ENCODE results near the gene PRR15L. TPM values are rescaled to one million over a fixed set of nuclear protein-coding genes. Genes with fewer than 3 reads are reported as not detected.
"Not testable (repeated sequence)": the region's sequence is repeated elsewhere in the genome, so short reads cannot be mapped to it uniquely, and the experiment has no call there.

Gene PRR15L
- total and polyA plus RNA-seq, 2 donors (not counting 1 experiment from before 2014, with no cell fraction given), result not detected

GRCh38 chr17:47937941-47938340 lies 19.7 kb downstream of the PRR15L start:
- WGBS (ENCODE audit: insufficient coverage), result 76% methylated on average over 4 of the region's 5 CpGs
- H3K36me3 ChIP-seq (replicated peaks in 1 of 2; ENCODE audit: control extremely low read depth in 1 of 2, control insufficient read depth in 1 of 2, extremely low read depth in 1 of 2, insufficient read depth in 2 of 2, low read length in 1 of 2), result no peaks in the 10 kb centered on the region
- peaks cover 11 to 17% of the 10 kb centered on the region in 2 donors for H3K4me1 ChIP-seq (ENCODE audit: control insufficient read depth in 2 of 2, insufficient read depth in 2 of 2, low read length in 2 of 2)
- H2AFZ ChIP-seq (ENCODE audit: insufficient read depth, low read depth, low read length, poor library complexity, severe bottlenecking), result no peak overlapping the region
- peaks cover 9% of the 10 kb centered on the region for H3K79me2 ChIP-seq (ENCODE audit: control insufficient read depth, insufficient read depth, low read length)
- TF ChIP-seq EZH2 (IDR thresholded peaks at IDR 0.05; ENCODE audit: borderline replicate concordance, insufficient read depth, low read depth, low read length, poor library complexity, severe bottlenecking), result no peak
- no peak for TF ChIP-seq CTCF (IDR thresholded peaks at IDR 0.05)
- intact Hi-C loops (cut with micrococcal nuclease), result no loop called here
- H4K20me1 ChIP-seq (ENCODE audit: control insufficient read depth, insufficient read depth, low read length, poor library complexity, severe bottlenecking), result no peaks in the 10 kb centered on the region
- H3K9me3 ChIP-seq (ENCODE audit: control extremely low read depth in 1 of 3, control insufficient read depth in 2 of 3, insufficient read depth in 1 of 3, low read length in 2 of 3), result no peaks in the 10 kb centered on the region
- Mint-ChIP-seq H3K27ac (no peak overlapping the region), H3K4me3 (no peak overlapping the region), H3K9me3 (ENCODE audit: insufficient read depth) (no peaks in the 10 kb centered on the region), H3K4me1 (peaks cover 23% of the 10 kb centered on the region), H3K27me3 (no peaks in the 10 kb centered on the region)
- H3K27ac ChIP-seq (ENCODE audit: low read length in 2 of 2), result no peak overlapping the region
- no peaks in the 10 kb centered on the region for H3K27me3 ChIP-seq (replicated peaks in 1 of 4; ENCODE audit: control extremely low read depth in 1 of 4, control insufficient read depth in 3 of 4, insufficient read depth in 4 of 4, low read length in 3 of 4)
- no peak overlapping the region for H3K4me2 ChIP-seq (replicated peaks; ENCODE audit: low read depth, low read length, poor library complexity, severe bottlenecking)
- no peak for DNase-seq
- H3K9ac ChIP-seq (ENCODE audit: low read length), result no peak overlapping the region
- ATAC-seq (ENCODE audit: low read depth), result no peak
- H3K4me3 ChIP-seq (ENCODE audit: control extremely low read depth in 1 of 5, extremely low read depth in 1 of 5, insufficient read depth in 1 of 5, low read depth in 2 of 5, low read length in 4 of 5), result no peak overlapping the region
- ChIA-PET POLR2A (no interaction called here), CTCF (interaction anchor here (0.6 to 1.7 kb wide), 3 partner anchors 9 to 48 kb away, joined by 3 to 8 read pairs (median 6); no protein-coding TSS in a partner anchor)

- H3K27me3 ChIP-seq (replicated peaks in 1 of 4; ENCODE audit: control extremely low read depth in 1 of 4, control insufficient read depth in 3 of 4, insufficient read depth in 4 of 4, low read length in 3 of 4), result no peaks in the 10 kb centered on the region
- peaks cover 4% of the 10 kb centered on the region for H3K79me2 ChIP-seq (ENCODE audit: control insufficient read depth, insufficient read depth, low read length)
- H3K9me3 Mint-ChIP-seq (ENCODE audit: insufficient read depth), result no peaks in the 10 kb centered on the region
- ATAC-seq (ENCODE audit: low read depth) (no peak), DNase-seq (no peak)
- H3K4me1 Mint-ChIP-seq, result peaks cover 6% of the 10 kb centered on the region
- H3K27me3 Mint-ChIP-seq, result no peaks in the 10 kb centered on the region
- TF ChIP-seq CTCF (IDR thresholded peaks at IDR 0.05) (no peak), EZH2 (IDR thresholded peaks at IDR 0.05; ENCODE audit: borderline replicate concordance, insufficient read depth, low read depth, low read length, poor library complexity, severe bottlenecking) (no peak)
- intact Hi-C loops (cut with micrococcal nuclease), result no loop called here
- H3K9ac ChIP-seq (ENCODE audit: low read length), result no peak overlapping the region
- no peak overlapping the region for H2AFZ ChIP-seq (ENCODE audit: insufficient read depth, low read depth, low read length, poor library complexity, severe bottlenecking)
- H3K36me3 ChIP-seq (replicated peaks in 1 of 2; ENCODE audit: control extremely low read depth in 1 of 2, control insufficient read depth in 1 of 2, extremely low read depth in 1 of 2, insufficient read depth in 2 of 2, low read length in 1 of 2), result no peaks in the 10 kb centered on the region
- ChIA-PET POLR2A (no interaction called here), CTCF (interaction anchor here (1.0 to 1.4 kb wide), 2 partner anchors 11 to 14 kb away, joined by 3 to 5 read pairs; no protein-coding TSS in a partner anchor)
- no peak overlapping the region for H3K27ac ChIP-seq (ENCODE audit: low read length in 2 of 2)
- H3K9me3 ChIP-seq (ENCODE audit: control extremely low read depth in 1 of 3, control insufficient read depth in 2 of 3, insufficient read depth in 1 of 3, low read length in 2 of 3), result no peaks in the 10 kb centered on the region
- H3K4me1 ChIP-seq (ENCODE audit: control insufficient read depth in 2 of 2, insufficient read depth in 2 of 2, low read length in 2 of 2), result peaks cover 3 to 5% of the 10 kb centered on the region in 2 donors
- H3K4me3 Mint-ChIP-seq, result no peak overlapping the region
- no peaks in the 10 kb centered on the region for H4K20me1 ChIP-seq (ENCODE audit: control insufficient read depth, insufficient read depth, low read length, poor library complexity, severe bottlenecking)
- WGBS (ENCODE audit: insufficient coverage), result 100% methylated on average over 5 of the region's 5 CpGs
- H3K27ac Mint-ChIP-seq, result no peak overlapping the region
- H3K4me2 ChIP-seq (replicated peaks; ENCODE audit: low read depth, low read length, poor library complexity, severe bottlenecking), result no peak overlapping the region
- H3K4me3 ChIP-seq (ENCODE audit: control extremely low read depth in 1 of 5, extremely low read depth in 1 of 5, insufficient read depth in 1 of 5, low read depth in 2 of 5, low read length in 4 of 5), result no peak overlapping the region
These were observed 21.7 kb downstream of the PRR15L start for GRCh38 chr17:47935961-47936360.

GRCh38 chr17:47935468-47935867 lies 22.2 kb downstream of the PRR15L start:
- H3K4me3 Mint-ChIP-seq; ATAC-seq (ENCODE audit: low read depth); H3K4me1 Mint-ChIP-seq; H3K27ac Mint-ChIP-seq; H3K27ac ChIP-seq (ENCODE audit: low read length in 2 of 2); H3K9me3 ChIP-seq (ENCODE audit: control extremely low read depth in 1 of 3, control insufficient read depth in 2 of 3, insufficient read depth in 1 of 3, low read length in 2 of 3); POLR2A ChIA-PET; H3K27me3 Mint-ChIP-seq; H3K27me3 ChIP-seq (replicated peaks in 1 of 4; ENCODE audit: control extremely low read depth in 1 of 4, control insufficient read depth in 3 of 4, insufficient read depth in 4 of 4, low read length in 3 of 4); H2AFZ ChIP-seq (ENCODE audit: insufficient read depth, low read depth, low read length, poor library complexity, severe bottlenecking); H3K4me3 ChIP-seq (ENCODE audit: control extremely low read depth in 1 of 5, extremely low read depth in 1 of 5, insufficient read depth in 1 of 5, low read depth in 2 of 5, low read length in 4 of 5); H3K4me2 ChIP-seq (replicated peaks; ENCODE audit: low read depth, low read length, poor library complexity, severe bottlenecking); H3K79me2 ChIP-seq (ENCODE audit: control insufficient read depth, insufficient read depth, low read length); H3K4me1 ChIP-seq (ENCODE audit: control insufficient read depth in 2 of 2, insufficient read depth in 2 of 2, low read length in 2 of 2); H3K9ac ChIP-seq (ENCODE audit: low read length); H4K20me1 ChIP-seq (ENCODE audit: control insufficient read depth, insufficient read depth, low read length, poor library complexity, severe bottlenecking); DNase-seq; H3K36me3 ChIP-seq (replicated peaks in 1 of 2; ENCODE audit: control extremely low read depth in 1 of 2, control insufficient read depth in 1 of 2, extremely low read depth in 1 of 2, insufficient read depth in 2 of 2, low read length in 1 of 2); H3K9me3 Mint-ChIP-seq (ENCODE audit: insufficient read depth); intact Hi-C loops (cut with micrococcal nuclease): not testable (repeated sequence)
- CTCF ChIA-PET, result interaction anchor here (1.0 to 1.4 kb wide), 2 partner anchors 11 to 14 kb away, joined by 3 to 5 read pairs; no protein-coding TSS in a partner anchor
- WGBS (ENCODE audit: insufficient coverage), result 83% methylated on average over 1 of the region's 3 CpGs

Data from B cell (primary cell).